Ishikawa (cell line): ENCODE data around the gene UTF1.

ENCODE experiments used
- TAF1 ChIP-seq: IDR thresholded peaks from 2 replicates; pipeline ENCODE4 v1.6.1; 2012; ENCODE audit warnings: low read depth, mild to moderate bottlenecking
- TF ChIP-seq, protein P1 (sequence below): IDR thresholded peaks from 2 replicates; pipeline ENCODE4 v1.6.1; 2012; ENCODE audit warnings: low read depth, mild to moderate bottlenecking
- TF ChIP-seq, protein P2 (sequence below): IDR thresholded peaks from 2 replicates; pipeline ENCODE4 v1.6.1; 2012

DNA sequence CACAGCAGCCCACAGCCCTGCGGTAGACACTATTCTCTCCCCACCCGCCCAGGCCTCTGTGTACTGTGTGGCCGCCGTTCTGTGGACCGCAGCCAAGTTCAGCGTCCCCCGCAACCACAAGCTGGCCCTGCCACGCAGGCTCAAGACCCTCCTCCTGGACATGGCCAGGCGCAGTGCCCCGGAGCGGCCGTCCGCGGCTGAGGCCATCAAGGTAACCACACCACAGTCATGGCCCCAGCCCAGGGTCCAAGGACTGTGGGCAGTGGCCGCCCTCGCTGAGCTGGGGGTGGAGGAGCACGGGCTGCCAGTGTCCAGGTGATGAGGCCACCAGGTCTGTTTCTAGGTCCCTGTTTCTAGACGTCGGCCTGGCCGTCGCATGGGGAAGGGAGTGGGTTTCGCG is 34.4 kb upstream of the UTF1 start:
- TF ChIP-seq, protein P1, sequence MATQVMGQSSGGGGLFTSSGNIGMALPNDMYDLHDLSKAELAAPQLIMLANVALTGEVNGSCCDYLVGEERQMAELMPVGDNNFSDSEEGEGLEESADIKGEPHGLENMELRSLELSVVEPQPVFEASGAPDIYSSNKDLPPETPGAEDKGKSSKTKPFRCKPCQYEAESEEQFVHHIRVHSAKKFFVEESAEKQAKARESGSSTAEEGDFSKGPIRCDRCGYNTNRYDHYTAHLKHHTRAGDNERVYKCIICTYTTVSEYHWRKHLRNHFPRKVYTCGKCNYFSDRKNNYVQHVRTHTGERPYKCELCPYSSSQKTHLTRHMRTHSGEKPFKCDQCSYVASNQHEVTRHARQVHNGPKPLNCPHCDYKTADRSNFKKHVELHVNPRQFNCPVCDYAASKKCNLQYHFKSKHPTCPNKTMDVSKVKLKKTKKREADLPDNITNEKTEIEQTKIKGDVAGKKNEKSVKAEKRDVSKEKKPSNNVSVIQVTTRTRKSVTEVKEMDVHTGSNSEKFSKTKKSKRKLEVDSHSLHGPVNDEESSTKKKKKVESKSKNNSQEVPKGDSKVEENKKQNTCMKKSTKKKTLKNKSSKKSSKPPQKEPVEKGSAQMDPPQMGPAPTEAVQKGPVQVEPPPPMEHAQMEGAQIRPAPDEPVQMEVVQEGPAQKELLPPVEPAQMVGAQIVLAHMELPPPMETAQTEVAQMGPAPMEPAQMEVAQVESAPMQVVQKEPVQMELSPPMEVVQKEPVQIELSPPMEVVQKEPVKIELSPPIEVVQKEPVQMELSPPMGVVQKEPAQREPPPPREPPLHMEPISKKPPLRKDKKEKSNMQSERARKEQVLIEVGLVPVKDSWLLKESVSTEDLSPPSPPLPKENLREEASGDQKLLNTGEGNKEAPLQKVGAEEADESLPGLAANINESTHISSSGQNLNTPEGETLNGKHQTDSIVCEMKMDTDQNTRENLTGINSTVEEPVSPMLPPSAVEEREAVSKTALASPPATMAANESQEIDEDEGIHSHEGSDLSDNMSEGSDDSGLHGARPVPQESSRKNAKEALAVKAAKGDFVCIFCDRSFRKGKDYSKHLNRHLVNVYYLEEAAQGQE: no peak
- TF ChIP-seq TAF1: no peak
- TF ChIP-seq, protein P2, sequence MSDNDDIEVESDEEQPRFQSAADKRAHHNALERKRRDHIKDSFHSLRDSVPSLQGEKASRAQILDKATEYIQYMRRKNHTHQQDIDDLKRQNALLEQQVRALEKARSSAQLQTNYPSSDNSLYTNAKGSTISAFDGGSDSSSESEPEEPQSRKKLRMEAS: no peak
